Body of pancreas (tissue), 4 donors: Measurements from ENCODE around the gene PCDHGA4.
"Not testable (repeated sequence)": the region's sequence is repeated elsewhere in the genome, so short reads cannot be mapped to it uniquely, and the experiment has no call there.

Source experiments
- CTCF ChIP-seq, 7 experiments: fragments of 450-650 bp in 4 of 7; fragments of 200-600 bp in 3 of 7; sonication (generic) in 3 of 7; IDR thresholded peaks; one replicate each; pipeline ENCODE4 v1.5.1; 2016 to 2019; ENCODE audit warnings: antibody characterized with exemption in 7 of 7
- POLR2A ChIP-seq, 3 donors: fragments of 450-650 bp; IDR thresholded peaks; one replicate each; pipeline ENCODE4 v1.6.1; 2016; ENCODE audit warnings: antibody characterized with exemption in 3 of 3, mild to moderate bottlenecking in 2 of 3

- not testable (repeated sequence) for TF ChIP-seq CTCF, POLR2A (IDR thresholded peaks at IDR 0.05)
Observed at GRCh38 chr5:141332571-141332970, 22.2 kb upstream of the PCDHGA4 start.
